Measurements from ENCODE around the gene VPS26B.
"Not testable (repeated sequence)": the region's sequence is repeated elsewhere in the genome, so short reads cannot be mapped to it uniquely, and the experiment has no call there.

Gene VPS26B

GRCh38 chr11:134281635-134282034 is 57.2 kb downstream of the VPS26B start:
- not testable (repeated sequence) for DNase-seq (ENCODE audit: low read depth)

GRCh38 chr11:134282121-134283045 is 57.9 kb downstream of the VPS26B start:
- no peak for DNase-seq (ENCODE audit: low read depth)

GRCh38 chr11:134283461-134284230 is 59.2 kb downstream of the VPS26B start:
- DNase-seq (ENCODE audit: low read depth) = no peak

- DNase-seq (ENCODE audit: low read depth) = not testable (repeated sequence)
Observed at GRCh38 chr11:134284349-134284748, 59.9 kb downstream of the VPS26B start.

GRCh38 chr11:134287561-134287960 is 63.1 kb downstream of the VPS26B start:
- no peak for DNase-seq (ENCODE audit: low read depth)

GRCh38 chr11:134288486-134288885 is 64.0 kb downstream of the VPS26B start:
- DNase-seq (ENCODE audit: low read depth) = no peak

- no peak for DNase-seq (ENCODE audit: low read depth)
Observed at GRCh38 chr11:134289167-134289566, 64.7 kb downstream of the VPS26B start.

- no peak for DNase-seq (ENCODE audit: low read depth)
Observed at GRCh38 chr11:134289789-134290188, 65.3 kb downstream of the VPS26B start.

GRCh38 chr11:134290646-134291045 is 66.2 kb downstream of the VPS26B start:
- no peak for DNase-seq (ENCODE audit: low read depth)

- no peak for DNase-seq (ENCODE audit: low read depth)
Observed at GRCh38 chr11:134291196-134291595, 66.7 kb downstream of the VPS26B start.

- DNase-seq (ENCODE audit: low read depth) = no peak
Observed at GRCh38 chr11:134292661-134293060, 68.2 kb downstream of the VPS26B start.

GRCh38 chr11:134293119-134294113 is 68.9 kb downstream of the VPS26B start:
- no peak for DNase-seq (ENCODE audit: low read depth)

GRCh38 chr11:134294664-134295063 is 70.2 kb downstream of the VPS26B start:
- no peak for DNase-seq (ENCODE audit: low read depth)
